ENCODE measurements around the gene DDX1. TPM values are rescaled to one million over a fixed set of nuclear protein-coding genes. Genes with fewer than 3 reads are reported as not detected.

DDX1 gene
- total RNA-seq, 2 donors from 2014 or later, result 94.5 to 122 TPM

GRCh38 chr2:15560988-15561573 is 30.6 kb upstream of the DDX1 start, which contains the start of gene NBAS:
NBAS (minus strand) TSS chr2:15561334; CDS start chr2:15561304, 30 bp downstream.
- ATAC-seq (peak; percentile 97 to 98), DNase-seq (peak; percentile 87)
- intact Hi-C loops (cut with DNase I), result no loop called here

- ATAC-seq, result peak; percentile 60 to 69
- intact Hi-C loops (cut with DNase I), result no loop called here
- peak; percentile 29 for DNase-seq
Observed at GRCh38 chr2:15561574-15562344, 29.9 kb upstream of the DDX1 start.

GRCh38 chr2:15562354-15563031 is 29.2 kb upstream of the DDX1 start:
- intact Hi-C loops (cut with DNase I), result no loop called here
- ATAC-seq (no peak), DNase-seq (no peak)

GRCh38 chr2:15563227-15564100 is 28.2 kb upstream of the DDX1 start:
- intact Hi-C loops (cut with DNase I), result no loop called here
- ATAC-seq (no peak), DNase-seq (no peak)

- DNase-seq (no peak), ATAC-seq (no peak)
- intact Hi-C loops (cut with DNase I), result no loop called here
Observed at GRCh38 chr2:15565392-15565791, 26.3 kb upstream of the DDX1 start.

- DNase-seq (no peak), ATAC-seq (no peak)
- intact Hi-C loops (cut with DNase I), result no loop called here
Observed at GRCh38 chr2:15565994-15566671, 25.5 kb upstream of the DDX1 start.

GRCh38 chr2:15566912-15567311 is 24.8 kb upstream of the DDX1 start:
- intact Hi-C loops (cut with DNase I), result no loop called here
- no peak for ATAC-seq
- DNase-seq, result no peak

- no peak for ATAC-seq
- no peak for DNase-seq
- intact Hi-C loops (cut with DNase I), result no loop called here
Observed at GRCh38 chr2:15568874-15569273, 22.8 kb upstream of the DDX1 start.

- ATAC-seq (no peak), DNase-seq (no peak)
- intact Hi-C loops (cut with DNase I), result no loop called here
Observed at GRCh38 chr2:15570104-15570503, 21.6 kb upstream of the DDX1 start.

- no peak for ATAC-seq
- no peak for DNase-seq
- intact Hi-C loops (cut with DNase I), result no loop called here
Observed at GRCh38 chr2:15571729-15572128, 19.9 kb upstream of the DDX1 start.

GRCh38 chr2:15577071-15577735 is 14.5 kb upstream of the DDX1 start:
- ATAC-seq (peak; percentile 85 to 89), DNase-seq (peak; percentile 86)
- intact Hi-C loops (cut with DNase I), result no loop called here

- no peak for DNase-seq
- no peak for ATAC-seq
- intact Hi-C loops (cut with DNase I), result no loop called here
Observed at GRCh38 chr2:15579641-15580040, 12.0 kb upstream of the DDX1 start.

GRCh38 chr2:15580451-15580850 is 11.2 kb upstream of the DDX1 start:
- intact Hi-C loops (cut with DNase I), result no loop called here
- ATAC-seq (no peak), DNase-seq (no peak)

- intact Hi-C loops (cut with DNase I), result no loop called here
- no peak for ATAC-seq
- DNase-seq, result no peak
Observed at GRCh38 chr2:15582710-15583357, 8.8 kb upstream of the DDX1 start.

GRCh38 chr2:15583826-15584225 is 7.8 kb upstream of the DDX1 start:
- no peak for DNase-seq
- ATAC-seq, result no peak
- intact Hi-C loops (cut with DNase I), result no loop called here

- ATAC-seq, result no peak
- intact Hi-C loops (cut with DNase I), result no loop called here
- no peak for DNase-seq
Observed at GRCh38 chr2:15584316-15584715, 7.4 kb upstream of the DDX1 start.

- intact Hi-C loops (cut with DNase I), result no loop called here
- no peak for DNase-seq
- no peak for ATAC-seq
Observed at GRCh38 chr2:15584767-15585469, 6.8 kb upstream of the DDX1 start.
